Measurements from ENCODE around the gene OR2T3. TPM values are rescaled to one million over a fixed set of nuclear protein-coding genes. Genes with fewer than 3 reads are reported as not detected.
"Not testable (repeated sequence)": the region's sequence is repeated elsewhere in the genome, so short reads cannot be mapped to it uniquely, and the experiment has no call there.

OR2T3 gene
- total RNA-seq, 2 donors from 2014 or later: not detected

DNA sequence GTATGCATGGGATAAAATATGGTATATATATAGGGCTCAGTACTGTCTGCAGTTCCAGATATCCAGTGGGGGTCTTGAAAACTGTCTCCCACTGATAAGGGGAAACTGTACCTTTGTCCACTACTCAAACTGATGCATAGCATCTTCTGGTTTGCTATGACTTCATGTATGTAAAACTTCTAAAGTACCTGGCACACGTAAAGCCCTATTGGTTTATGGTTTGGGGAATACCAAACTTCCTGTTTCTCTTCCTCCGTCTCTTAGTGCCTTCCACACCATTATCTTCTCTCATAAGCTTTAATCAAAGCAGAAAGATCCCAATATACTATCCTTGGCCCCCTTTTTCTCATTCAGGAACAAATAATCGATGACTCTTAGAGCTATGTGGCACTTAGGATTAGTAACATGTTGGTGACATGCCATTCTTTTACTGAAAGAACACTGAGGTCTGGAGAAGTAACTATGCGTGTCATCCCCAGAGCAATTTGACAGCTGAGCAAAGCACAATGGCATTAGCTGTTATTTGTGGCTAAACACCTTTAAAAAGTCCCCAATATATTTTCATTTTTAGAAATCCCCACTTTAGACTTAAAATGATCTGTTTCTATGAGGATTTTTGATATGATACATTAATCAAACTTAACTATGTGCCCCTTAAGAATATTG lies 24.6 kb upstream of the OR2T3 start:
- intact Hi-C loops (cut with DNase I); H3K9me3 ChIP-seq; H3K4me3 ChIP-seq; H3K36me3 ChIP-seq; H3K27me3 ChIP-seq; H3K27ac ChIP-seq; H3K4me1 ChIP-seq; H3K9ac ChIP-seq (ENCODE audit: low read depth in 2 of 2, low read length in 2 of 2); DNase-seq: not testable (repeated sequence)

DNA sequence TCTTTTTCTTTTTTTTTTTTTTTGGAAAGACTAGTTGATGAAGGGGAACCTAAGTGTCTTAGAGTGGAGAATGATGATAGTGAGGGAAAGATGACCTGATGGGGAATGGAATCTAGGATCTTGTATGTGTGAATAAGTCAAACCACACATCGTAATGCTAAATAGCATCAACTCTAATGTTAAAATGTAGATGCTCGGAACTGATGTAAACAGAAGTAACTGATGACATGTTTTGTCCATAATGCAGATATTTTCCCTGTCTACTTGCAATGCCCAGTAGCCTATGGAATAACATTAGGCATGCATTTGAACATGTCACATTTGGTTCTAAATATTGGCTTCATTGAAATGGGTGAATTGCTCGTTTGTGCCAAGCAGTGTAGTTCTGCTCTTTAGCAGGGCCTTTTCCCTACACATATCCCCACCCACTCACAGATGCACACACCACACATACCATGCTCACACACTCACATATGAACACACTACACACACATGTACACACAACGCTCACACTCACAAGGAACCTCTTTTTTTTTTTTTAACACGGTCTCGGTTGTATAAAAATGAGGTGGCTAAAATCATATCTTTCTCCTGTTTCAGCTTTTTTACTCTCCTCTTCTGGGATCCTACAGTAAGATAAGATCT lies 23.2 kb upstream of the OR2T3 start:
- DNase-seq; H3K27me3 ChIP-seq; H3K9me3 ChIP-seq; H3K9ac ChIP-seq (ENCODE audit: low read depth in 2 of 2, low read length in 2 of 2); H3K27ac ChIP-seq; H3K36me3 ChIP-seq; H3K4me1 ChIP-seq; H3K4me3 ChIP-seq; intact Hi-C loops (cut with DNase I): not testable (repeated sequence)

DNA sequence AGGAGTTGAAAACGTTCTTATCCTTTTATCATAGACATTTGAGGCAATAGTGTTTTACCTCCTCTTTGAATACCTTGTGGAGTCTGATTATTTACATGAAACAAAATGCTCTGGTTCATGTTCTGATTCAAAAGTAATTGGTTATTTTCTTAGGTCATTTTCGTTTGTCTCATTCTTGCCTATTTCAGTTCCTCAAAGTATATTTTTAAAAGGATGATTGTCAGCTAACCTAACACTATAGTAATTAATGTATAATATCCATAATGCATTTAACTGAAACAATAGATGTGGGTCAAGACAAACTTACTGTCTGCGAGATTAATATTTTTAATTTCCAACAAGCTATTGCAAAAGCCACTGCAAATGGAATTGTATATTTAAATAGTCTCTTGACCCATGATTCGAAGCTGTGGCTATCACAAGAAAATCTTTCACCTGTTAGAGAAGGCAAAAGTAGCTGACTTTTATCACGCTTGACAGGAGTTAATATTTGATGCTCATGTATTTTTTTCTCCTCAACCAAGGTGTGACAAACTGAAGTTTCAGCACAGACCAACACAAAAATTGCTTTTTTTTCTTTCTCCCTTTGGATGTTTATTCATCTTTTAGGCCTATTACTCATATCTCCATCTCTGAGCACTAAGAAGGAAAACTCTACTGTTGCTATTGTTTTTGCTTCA lies 22.5 kb upstream of the OR2T3 start:
- H3K4me3 ChIP-seq; H3K36me3 ChIP-seq; H3K9ac ChIP-seq (ENCODE audit: low read depth in 2 of 2, low read length in 2 of 2); H3K27ac ChIP-seq; H3K27me3 ChIP-seq; DNase-seq; H3K4me1 ChIP-seq; H3K9me3 ChIP-seq; intact Hi-C loops (cut with DNase I): not testable (repeated sequence)

DNA sequence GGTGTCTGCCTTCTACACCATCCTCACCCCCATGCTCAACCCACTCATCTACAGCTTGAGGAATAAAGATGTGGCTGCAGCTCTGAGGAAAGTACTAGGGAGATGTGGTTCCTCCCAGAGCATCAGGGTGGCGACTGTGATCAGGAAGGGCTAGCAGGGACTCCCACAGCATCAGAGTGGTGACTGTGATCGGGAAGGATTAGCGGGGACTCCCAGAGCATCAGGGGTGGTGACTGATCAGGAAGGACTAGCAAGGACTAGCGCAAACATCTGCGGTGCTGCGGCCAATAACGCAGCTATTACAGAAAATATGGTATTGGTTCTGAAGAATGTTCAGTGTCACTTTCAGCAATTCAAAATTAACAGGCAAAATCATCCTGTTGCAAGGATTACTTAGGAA lies 19.5 kb upstream of the OR2T3 start:
- H3K9ac ChIP-seq (ENCODE audit: low read depth in 2 of 2, low read length in 2 of 2); H3K27ac ChIP-seq; H3K27me3 ChIP-seq; H3K4me3 ChIP-seq; H3K4me1 ChIP-seq; intact Hi-C loops (cut with DNase I); DNase-seq; H3K36me3 ChIP-seq; H3K9me3 ChIP-seq: not testable (repeated sequence)

DNA sequence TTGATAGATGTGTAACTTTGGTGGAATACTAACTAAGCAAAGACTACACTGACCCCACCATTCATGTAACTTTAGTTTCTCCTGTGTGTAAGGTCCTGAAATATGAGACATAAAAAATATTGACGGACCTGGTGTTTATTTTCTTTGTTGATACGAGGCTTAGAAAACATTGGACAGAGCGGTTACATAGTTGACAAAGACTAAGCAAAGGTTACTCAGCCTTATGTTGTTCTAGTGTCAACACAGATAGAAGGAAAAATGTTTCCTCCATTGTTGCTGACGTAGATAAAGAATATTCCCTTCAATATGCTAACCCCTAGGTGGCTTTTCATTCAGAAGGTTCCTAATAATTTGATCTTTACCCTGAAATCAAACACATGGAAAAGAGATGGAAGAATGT lies 18.1 kb upstream of the OR2T3 start:
- H3K9ac ChIP-seq (ENCODE audit: low read depth in 2 of 2, low read length in 2 of 2); H3K4me3 ChIP-seq; H3K4me1 ChIP-seq; DNase-seq; H3K36me3 ChIP-seq; H3K27ac ChIP-seq; H3K9me3 ChIP-seq; intact Hi-C loops (cut with DNase I); H3K27me3 ChIP-seq: not testable (repeated sequence)

DNA sequence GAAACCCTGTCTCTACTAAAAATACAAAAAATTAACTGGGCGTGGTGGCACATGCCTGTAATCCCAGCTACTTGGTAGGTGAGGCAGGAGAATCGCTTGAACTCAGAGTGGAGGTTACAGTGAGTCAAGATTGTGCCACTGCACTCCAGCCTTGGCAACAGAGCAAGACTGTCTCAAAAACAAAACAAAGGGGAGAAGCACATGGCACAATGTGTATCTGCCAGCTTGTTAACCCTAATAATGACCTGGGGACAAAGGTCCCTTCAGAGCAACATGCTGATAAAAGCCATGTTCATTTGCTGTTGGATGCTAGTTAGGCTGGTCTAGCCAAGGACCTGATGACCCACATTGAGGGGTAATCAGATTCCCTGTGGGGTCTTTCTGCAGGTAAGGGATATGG lies 16.5 kb upstream of the OR2T3 start:
- DNase-seq; H3K27me3 ChIP-seq; H3K4me1 ChIP-seq; H3K27ac ChIP-seq; H3K36me3 ChIP-seq; H3K9me3 ChIP-seq; H3K4me3 ChIP-seq; H3K9ac ChIP-seq (ENCODE audit: low read depth in 2 of 2, low read length in 2 of 2); intact Hi-C loops (cut with DNase I): not testable (repeated sequence)

DNA sequence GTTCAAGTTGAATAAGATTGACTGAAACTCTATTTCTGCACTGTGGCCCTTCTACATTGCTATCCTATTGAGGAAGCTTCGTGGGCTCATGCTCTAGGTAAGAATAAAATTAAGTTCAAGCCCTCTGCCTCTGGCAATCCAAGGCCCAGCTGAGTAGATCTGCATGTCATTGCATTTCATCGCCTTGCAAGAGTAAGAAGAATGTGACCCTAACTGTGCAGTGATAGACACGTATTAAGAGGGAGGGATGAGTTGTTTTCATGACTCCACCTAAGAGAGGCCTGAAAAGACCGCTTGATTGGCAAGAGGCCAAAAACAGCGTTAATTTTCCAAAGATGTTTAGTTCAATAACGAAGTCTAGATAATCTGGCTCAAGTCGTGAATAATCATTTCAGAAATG lies 14.0 kb upstream of the OR2T3 start:
- H3K4me3 ChIP-seq; H3K4me1 ChIP-seq; H3K9ac ChIP-seq (ENCODE audit: low read depth in 2 of 2, low read length in 2 of 2); intact Hi-C loops (cut with DNase I); H3K27me3 ChIP-seq; H3K27ac ChIP-seq; H3K36me3 ChIP-seq; DNase-seq; H3K9me3 ChIP-seq: not testable (repeated sequence)

DNA sequence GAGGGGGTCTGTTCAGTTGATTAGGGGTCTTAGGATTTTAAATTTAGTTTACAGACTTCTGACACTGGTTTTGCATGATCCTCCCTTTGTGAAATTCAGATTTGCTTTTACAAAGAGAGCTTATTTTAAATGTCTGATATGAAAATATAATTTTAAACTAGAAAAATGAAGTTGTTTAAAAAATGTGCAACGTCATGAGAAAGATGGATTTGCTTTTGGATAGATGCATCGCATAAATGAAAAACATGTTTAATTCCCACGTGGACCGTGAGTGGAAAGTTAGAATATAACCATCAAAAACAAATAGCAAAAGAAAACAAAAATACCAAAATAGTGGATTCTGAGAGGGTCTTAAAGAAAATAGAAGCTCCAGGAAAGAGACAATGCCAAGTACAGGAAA lies 2.0 kb upstream of the OR2T3 start:
- Histone ChIP-seq H3K9me3 (no peaks in the 10 kb centered on the region), H3K27ac (no peak overlapping the region), H3K4me3 (no peak overlapping the region), H3K36me3 (no peaks in the 10 kb centered on the region), H3K27me3 (no peaks in the 10 kb centered on the region), H3K9ac (ENCODE audit: low read depth in 2 of 2, low read length in 2 of 2) (no peak overlapping the region), H3K4me1 (no peaks in the 10 kb centered on the region)
- TF ChIP-seq, protein P1, sequence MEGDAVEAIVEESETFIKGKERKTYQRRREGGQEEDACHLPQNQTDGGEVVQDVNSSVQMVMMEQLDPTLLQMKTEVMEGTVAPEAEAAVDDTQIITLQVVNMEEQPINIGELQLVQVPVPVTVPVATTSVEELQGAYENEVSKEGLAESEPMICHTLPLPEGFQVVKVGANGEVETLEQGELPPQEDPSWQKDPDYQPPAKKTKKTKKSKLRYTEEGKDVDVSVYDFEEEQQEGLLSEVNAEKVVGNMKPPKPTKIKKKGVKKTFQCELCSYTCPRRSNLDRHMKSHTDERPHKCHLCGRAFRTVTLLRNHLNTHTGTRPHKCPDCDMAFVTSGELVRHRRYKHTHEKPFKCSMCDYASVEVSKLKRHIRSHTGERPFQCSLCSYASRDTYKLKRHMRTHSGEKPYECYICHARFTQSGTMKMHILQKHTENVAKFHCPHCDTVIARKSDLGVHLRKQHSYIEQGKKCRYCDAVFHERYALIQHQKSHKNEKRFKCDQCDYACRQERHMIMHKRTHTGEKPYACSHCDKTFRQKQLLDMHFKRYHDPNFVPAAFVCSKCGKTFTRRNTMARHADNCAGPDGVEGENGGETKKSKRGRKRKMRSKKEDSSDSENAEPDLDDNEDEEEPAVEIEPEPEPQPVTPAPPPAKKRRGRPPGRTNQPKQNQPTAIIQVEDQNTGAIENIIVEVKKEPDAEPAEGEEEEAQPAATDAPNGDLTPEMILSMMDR (IDR thresholded peaks at IDR 0.05): no peak
- no peak for DNase-seq
- intact Hi-C loops (cut with DNase I): no loop called here

DNA sequence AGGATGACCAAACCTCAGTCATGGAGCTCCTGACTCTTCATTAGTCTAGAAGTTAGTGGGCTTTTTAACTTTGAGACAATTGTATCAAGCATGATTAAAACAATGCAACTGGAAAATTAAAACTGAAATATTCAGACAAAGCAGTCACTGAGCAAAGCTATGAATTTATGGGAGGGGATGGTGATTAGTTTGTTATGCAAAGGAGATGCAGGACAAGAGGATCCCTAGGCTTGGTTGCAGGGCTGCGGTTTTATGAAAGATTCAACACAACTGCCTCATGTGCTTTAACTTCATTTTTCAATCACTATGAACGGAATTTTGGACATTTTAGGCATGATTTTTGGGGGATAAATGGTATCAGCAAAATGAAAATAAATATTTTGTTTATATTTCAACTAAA lies 1.0 kb upstream of the OR2T3 start:
- intact Hi-C loops (cut with DNase I); H3K36me3 ChIP-seq; H3K9me3 ChIP-seq; H3K9ac ChIP-seq (ENCODE audit: low read depth in 2 of 2, low read length in 2 of 2); H3K27ac ChIP-seq; H3K27me3 ChIP-seq; H3K4me3 ChIP-seq; DNase-seq; H3K4me1 ChIP-seq: not testable (repeated sequence)

DNA sequence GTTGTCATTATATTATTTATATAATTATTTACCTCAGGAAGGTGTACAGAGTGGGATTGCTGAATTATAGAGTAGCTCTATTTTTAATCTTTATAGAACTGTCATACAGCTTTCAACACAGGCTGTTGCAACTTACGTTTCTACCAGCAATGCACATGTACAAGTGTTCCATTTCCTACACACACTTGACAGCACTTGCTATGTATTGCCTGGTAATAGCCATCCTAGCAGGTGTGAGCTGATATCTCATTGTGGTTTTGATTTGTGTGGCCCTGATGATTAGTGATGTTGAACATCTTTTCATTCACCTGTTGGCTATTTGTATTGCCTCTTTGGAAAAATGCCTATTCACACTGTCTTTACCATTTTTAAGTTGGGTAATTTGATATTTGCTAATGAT lies 2.5 kb downstream of the OR2T3 start:
- DNase-seq; H3K9me3 ChIP-seq; H3K4me1 ChIP-seq; H3K9ac ChIP-seq (ENCODE audit: low read depth in 2 of 2, low read length in 2 of 2); H3K4me3 ChIP-seq; H3K36me3 ChIP-seq; H3K27ac ChIP-seq; H3K27me3 ChIP-seq; intact Hi-C loops (cut with DNase I): not testable (repeated sequence)

DNA sequence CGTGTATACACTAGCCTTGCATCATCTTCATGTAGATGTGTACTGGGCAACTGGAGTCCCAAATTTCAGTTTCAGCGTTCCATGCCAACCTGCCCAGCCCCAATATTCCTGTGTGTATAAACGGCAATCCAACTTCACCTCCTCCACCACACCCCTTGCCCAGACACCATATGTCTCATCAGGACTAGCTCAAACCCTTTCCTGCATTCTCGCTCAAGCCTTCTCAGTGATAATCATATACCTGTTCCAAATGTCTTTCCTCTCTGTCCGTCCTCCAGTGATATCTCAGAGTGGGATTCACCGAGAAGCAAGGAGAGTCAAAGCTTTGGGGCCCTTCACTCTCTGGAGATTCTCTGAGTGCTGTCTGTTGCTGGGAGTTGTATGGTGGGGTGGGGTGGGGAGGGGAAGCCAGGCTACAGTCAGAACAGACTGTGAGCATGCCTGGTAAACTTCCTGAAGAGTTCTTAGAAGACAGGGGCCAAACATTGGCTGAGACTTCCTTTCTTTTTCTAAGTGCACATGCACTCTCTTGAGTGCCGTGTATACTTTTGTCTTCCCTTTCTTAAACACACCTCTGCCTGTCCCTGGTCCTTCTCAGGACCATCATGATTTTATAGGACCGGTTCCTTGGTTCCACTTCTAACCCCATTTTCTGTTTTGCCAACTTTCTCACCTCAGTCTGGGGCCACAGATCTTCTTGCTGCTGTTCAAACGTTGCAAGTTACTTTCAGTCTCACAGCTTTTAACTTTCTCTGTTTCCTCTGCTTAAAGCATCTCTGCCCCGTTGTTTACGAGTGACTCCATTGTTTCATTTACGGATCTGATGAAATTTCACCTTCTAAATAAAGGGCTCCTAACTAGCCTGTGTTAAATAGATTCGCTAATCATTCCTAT lies 8.8 kb downstream of the OR2T3 start:
- H3K9ac ChIP-seq (ENCODE audit: low read depth in 2 of 2, low read length in 2 of 2); H3K4me1 ChIP-seq; intact Hi-C loops (cut with DNase I); H3K9me3 ChIP-seq; H3K27ac ChIP-seq; H3K27me3 ChIP-seq; H3K36me3 ChIP-seq; DNase-seq; H3K4me3 ChIP-seq: not testable (repeated sequence)

DNA sequence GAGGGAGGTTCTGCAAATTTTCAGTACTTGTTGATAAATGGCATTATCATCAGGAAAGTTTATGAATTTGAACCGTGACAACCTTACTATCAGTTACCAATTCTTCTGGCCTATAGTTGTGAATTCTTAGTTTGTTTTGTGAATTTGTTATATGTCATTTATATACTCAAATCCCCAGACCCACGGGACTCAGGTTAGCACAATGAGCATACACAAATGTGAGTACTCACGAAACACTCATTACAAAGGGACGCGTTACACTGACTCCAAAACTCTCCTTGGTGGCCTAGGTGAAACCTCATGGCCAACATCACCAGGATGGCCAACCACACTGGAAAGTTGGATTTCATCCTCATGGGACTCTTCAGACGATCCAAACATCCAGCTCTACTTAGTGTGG lies 15.1 kb downstream of the OR2T3 start, which contains the start of gene OR2T5:
TSS of gene OR2T5 (plus strand) at position 301 of the 400 bp plus-strand sequence. CDS start at position 301, 0 bp downstream.
- H3K9me3 ChIP-seq; intact Hi-C loops (cut with DNase I); H3K4me3 ChIP-seq; H3K27ac ChIP-seq; H3K4me1 ChIP-seq; H3K27me3 ChIP-seq; H3K36me3 ChIP-seq; DNase-seq; H3K9ac ChIP-seq (ENCODE audit: low read depth in 2 of 2, low read length in 2 of 2): not testable (repeated sequence)

All from colonic mucosa (tissue), 4 donors.